Measurements from ENCODE around the gene F5.
"Not testable (repeated sequence)": the region's sequence is repeated elsewhere in the genome, so short reads cannot be mapped to it uniquely, and the experiment has no call there.

F5 gene

DNA sequence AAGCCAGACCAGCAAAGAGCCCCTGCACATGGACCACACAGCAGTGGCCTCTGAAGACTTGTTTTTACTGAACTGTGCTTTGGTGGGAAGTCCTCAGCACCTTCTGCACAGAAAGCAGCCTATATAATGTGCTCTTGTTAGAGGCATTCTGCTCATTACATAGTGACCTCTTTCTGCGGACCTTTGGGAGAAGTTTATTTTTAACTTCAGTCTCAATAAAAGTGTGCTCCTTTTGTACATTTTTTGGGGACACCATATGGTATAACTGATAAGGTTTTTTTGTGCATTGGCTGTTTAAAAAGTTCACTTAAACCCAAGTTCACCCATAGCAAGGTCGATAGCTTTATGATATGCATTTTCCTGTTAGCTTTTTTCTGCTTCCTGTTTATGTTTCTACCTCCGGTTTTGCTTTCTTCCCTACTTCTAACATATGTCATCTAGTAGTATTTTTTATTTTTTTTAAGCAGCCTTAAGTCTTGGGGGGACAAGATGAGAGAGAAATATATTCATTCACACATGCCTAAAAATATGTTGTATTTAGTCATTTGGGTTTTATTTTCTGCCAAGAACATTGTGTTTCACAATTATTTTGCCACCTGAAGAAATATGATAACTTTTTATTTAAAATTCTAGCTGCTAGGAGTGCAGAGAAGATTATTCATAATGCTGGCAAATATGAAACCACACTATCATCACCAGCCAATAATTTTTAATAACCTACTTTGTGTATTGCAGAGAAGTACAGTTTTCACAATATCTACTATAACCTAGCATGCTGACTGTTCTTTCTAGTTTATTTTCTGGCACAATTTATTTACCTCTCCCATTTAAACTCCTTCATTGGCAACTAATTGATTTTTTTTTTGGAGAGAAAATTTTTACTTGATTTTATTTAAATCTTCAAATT, 77.6 kb downstream of the F5 start:
- DNase-seq, result no peak

DNA sequence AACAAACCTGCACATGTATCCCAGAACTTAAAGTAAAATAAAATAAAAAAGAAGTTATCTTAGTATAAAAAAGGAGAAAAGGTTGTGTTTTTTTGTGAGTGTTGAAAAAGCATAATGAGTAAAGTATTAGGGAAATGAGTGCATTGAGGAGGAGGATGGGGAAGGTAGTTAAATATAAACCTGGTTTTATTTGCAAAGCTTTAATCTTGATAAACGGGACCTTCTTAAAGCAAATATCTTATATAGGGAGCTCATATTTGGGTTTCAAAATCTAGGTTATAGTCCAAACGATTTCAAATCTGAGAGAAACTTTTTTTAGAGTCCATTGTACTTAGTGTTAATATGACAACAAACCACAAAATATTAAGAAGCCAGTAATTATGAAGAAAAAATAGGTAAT, 78.9 kb downstream of the F5 start:
- no peak for DNase-seq

- not testable (repeated sequence) for DNase-seq
Observed at GRCh38 chr1:169503601-169504000, 82.7 kb downstream of the F5 start.

- DNase-seq, result no peak
Observed at GRCh38 chr1:169499807-169500206, 86.5 kb downstream of the F5 start.

DNA sequence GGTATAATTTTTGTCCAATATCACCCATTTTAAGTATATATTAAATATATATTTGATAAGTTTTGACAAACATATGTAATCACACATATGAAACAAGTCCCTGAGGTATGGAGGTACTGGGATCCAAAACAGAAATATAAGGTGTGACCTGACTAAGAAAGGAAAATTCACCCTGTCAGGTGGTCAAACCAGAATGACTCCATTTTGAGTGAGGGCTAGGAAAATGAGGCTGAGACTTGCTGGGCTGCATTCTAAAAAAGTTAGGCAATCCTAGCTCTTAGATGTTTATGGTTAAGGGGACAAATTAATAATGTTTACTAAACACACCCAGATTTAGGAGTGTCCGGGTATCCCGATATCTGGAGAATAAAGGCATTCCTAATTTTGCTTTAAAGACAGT, 89.0 kb downstream of the F5 start:
- no peak for DNase-seq

DNA sequence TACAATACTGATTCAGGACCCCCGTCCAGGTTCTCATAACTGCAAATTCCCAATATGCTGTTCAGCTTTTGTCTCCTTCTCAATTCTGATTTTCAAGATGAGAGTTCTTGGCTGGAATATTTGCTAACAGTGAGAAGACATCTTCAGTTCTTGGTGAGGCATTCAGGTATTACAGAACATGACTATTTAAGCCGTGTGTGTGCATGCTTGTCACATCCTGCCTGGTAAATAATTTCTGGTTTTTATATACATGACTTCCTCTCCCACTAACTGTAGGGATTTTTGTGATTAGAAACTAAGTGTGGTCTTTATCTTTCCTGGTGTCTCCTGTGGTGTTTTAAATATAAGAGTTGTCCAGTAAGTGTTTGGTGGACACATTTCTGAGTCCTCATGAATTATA, 90.4 kb downstream of the F5 start:
- no peak for DNase-seq

GRCh38 chr1:169495046-169495775, 91.1 kb downstream of the F5 start:
- no peak for DNase-seq

GRCh38 chr1:169494343-169494742, 91.9 kb downstream of the F5 start:
- no peak for DNase-seq

- no peak for DNase-seq
Observed at GRCh38 chr1:169493251-169493650, 93.0 kb downstream of the F5 start.

DNA sequence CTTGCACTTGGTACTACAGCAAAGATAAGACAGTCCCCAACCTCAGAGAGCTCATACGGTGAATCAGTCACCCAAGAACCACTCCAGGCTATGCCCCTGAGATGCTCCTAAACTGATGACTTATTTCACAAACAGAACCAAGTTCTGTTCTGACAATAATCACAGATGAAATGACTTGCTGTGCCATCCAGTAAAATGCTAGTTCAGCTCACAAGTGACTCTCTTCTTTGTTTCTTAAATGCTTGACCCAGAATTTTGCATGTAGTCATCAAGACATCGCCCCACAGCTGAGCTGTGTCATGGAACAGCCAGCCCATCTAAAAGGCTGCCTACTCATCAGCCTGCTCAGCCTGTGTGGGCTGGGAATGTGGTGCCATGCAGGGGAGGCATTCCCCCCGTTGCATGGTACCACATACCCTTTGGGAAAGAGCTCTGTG, 94.4 kb downstream of the F5 start:
- no peak for DNase-seq

DNA sequence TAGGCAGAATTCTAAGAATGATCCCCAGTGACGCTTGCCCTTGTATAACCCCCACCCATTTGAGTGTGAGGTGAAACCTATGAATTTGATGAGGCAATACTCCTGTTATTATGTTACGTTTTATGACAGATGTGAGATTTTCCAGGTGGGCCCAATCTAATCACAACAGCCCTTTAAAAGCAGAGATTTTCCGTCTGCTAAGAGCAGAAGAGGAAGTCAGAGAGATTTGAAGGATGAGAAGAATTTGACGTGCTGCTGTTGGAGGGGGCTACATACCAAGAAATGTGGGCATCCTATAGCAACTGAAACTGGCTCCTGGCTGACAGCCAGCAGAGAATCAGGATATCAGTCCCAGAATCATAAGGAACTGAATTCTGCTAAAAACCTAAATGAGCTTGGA, 98.1 kb downstream of the F5 start:
- DNase-seq, result no peak

DNA sequence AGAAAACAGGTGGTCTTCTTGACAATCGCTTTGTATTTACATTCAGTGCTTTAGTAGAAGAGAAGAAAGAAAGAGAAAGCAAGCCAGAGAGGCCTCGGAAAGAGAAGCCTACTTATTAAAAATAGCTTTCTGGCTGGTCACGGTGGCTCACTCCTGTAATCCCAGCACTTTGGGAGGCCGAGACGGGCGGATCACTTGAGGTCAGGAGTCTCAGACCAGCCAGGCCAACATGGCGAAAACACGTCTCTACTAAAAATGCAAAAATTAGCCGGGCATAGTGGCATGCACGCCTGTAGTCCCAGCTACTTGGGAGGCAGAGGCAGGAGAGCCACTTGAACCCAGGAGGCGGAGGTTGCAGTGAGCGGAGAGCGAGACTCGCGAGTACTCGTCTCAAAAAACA, 98.7 kb downstream of the F5 start:
- no peak for DNase-seq

DNA sequence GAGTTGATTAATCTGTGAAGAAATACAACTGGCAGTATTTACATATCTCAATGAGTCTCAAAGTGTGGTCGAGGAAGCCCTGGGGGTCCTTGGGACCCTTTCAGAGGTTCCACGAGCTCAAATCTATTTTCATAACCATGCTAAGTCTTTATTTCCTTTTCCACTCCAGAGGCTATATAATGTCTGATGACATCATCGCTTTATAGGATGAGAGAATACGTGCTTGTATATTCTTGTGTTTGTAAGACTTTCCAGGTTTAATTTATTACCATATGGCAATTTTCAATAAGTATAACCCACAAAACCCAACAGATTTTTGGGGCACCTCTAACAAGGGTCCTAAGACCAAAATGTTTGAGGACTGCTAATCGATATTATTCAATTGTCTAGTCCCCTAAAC, 99.1 kb downstream of the F5 start:
- no peak for DNase-seq

DNA sequence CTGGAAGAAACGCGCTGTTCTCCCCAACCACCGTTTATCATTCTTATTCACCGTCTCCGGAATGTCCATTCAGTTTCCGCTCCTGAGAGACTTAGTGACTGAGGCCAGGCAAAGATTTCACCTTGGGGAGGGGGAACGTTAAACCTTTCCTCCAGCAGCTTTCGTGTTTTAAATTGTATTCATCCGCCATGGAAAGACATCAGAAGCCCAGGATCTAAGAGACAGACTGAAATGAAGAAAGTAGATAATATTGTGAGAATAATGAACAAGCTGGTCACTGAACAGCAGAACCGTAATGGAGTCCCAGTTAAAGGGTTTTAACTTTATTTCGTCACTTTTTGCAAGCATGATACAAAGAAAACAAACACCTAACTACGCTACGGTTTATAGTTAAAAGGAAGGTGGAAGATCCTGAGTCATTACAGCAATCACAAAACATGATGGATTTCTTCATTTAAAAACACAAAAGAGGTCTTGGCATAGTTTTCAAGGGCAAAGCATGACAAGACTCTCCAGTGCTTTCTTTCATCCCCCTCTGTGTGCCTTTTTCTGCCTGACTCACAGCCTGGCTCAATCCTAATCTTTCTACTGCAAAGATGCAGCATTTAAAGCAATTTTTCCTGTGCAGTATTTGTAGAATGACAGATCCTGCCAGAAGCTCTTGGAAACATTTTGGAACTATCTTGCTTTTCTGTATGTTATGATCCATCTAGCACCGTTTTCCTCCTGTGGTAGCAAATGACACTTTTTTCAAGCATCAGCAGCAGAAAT, 99.8 kb downstream of the F5 start:
- DNase-seq, result no peak

- DNase-seq, result peak; percentile 100
Observed at GRCh38 chr1:169485431-169486280, 100.6 kb downstream of the F5 start, which contains the start of gene SLC19A2. TSS of gene SLC19A2 (minus strand) at chr1:169485944. CDS start at chr1:169485766, 178 bp downstream.

- DNase-seq, result peak in 1 of 2 experiments; percentile 86
Observed at GRCh38 chr1:169484683-169485430, 101.4 kb downstream of the F5 start.

DNA sequence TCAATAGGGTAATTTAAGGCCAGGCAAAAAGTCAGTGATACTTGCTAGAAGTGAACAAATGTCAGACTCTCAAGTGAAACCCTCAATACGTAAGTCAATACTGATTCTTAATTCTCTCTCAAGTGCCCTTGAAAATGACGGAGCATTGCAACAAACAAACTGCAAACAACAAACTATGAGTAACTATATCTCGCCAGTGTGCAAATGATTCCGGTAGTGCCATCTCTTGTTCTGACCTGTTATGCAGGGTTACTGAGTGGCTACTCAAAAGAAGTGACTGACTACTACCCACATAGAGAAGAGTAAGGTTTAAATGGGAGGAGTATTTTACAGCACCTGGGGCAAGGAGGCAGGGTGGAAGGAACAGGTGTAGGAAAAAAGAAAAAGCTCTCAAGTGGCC, 102.2 kb downstream of the F5 start:
- DNase-seq, result peak in 1 of 2 experiments; percentile 37

GRCh38 chr1:169483500-169483966, 102.7 kb downstream of the F5 start:
- DNase-seq, result peak; percentile 26 to 40

- no peak for DNase-seq
Observed at GRCh38 chr1:169479363-169480066, 106.8 kb downstream of the F5 start.

- no peak for DNase-seq
Observed at GRCh38 chr1:169478094-169478672, 108.1 kb downstream of the F5 start.

Data from NCI-H526 (cell line).